Epithelial cell of esophagus (primary cell): ENCODE data around the gene FCRL1.

Experiments
- DNase-seq: peaks from one replicate; pipeline ENCODE4 v3.0.0; 2010; ENCODE audit warnings: low read depth
- H3K4me3 ChIP-seq: 2 replicates; pipeline ENCODE4 v1.5.1; 2011; ENCODE audit warnings: mild to moderate bottlenecking, low read length, control low read depth
- TF ChIP-seq, protein P1 (sequence below): IDR thresholded peaks from 2 replicates; pipeline ENCODE4 v1.5.1; 2011; ENCODE audit warnings: low read depth, mild to moderate bottlenecking, low read length, control low read depth, inconsistent platforms; ENCODE audit not compliant: insufficient read depth; ENCODE audit errors: missing control alignments

FCRL1 gene

DNA sequence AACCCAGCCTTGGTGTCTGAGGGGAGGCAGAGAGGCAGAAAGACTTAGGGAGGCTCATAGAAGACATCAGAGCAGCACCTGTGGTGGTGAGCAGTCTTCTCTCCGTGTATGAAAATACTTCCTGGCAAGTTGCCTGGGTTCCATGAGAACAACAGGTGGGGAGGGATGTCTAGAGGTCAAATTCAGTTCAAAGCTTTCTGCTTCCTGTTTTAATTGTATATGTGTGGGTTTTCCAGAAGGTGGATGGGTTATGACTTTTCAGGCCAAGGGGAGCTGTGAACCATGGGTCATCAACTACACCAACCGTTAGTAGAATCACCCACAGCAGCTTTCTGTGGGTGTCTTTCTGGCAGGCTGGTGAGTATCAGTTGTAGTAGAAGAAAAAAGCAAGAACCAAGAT lies 38.9 kb downstream of the FCRL1 start:
- H3K4me3 ChIP-seq, result no peak overlapping the region
- TF ChIP-seq, protein P1, sequence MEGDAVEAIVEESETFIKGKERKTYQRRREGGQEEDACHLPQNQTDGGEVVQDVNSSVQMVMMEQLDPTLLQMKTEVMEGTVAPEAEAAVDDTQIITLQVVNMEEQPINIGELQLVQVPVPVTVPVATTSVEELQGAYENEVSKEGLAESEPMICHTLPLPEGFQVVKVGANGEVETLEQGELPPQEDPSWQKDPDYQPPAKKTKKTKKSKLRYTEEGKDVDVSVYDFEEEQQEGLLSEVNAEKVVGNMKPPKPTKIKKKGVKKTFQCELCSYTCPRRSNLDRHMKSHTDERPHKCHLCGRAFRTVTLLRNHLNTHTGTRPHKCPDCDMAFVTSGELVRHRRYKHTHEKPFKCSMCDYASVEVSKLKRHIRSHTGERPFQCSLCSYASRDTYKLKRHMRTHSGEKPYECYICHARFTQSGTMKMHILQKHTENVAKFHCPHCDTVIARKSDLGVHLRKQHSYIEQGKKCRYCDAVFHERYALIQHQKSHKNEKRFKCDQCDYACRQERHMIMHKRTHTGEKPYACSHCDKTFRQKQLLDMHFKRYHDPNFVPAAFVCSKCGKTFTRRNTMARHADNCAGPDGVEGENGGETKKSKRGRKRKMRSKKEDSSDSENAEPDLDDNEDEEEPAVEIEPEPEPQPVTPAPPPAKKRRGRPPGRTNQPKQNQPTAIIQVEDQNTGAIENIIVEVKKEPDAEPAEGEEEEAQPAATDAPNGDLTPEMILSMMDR, result no peak
- DNase-seq, result no peak

- H3K4me3 ChIP-seq, result no peak within 1 kb of the TSS
- no peak for DNase-seq
- TF ChIP-seq, protein P1, result no peak
Observed at GRCh38 chr1:157776971-157777391, 42.9 kb downstream of the FCRL1 start, which contains the start of gene FCRL2. FCRL2 (minus strand) TSS chr1:157777132; CDS start chr1:157777073, 59 bp downstream.

GRCh38 chr1:157775101-157775870 lies 44.6 kb downstream of the FCRL1 start:
- TF ChIP-seq, protein P1, result no peak
- no peak overlapping the region for H3K4me3 ChIP-seq
- no peak for DNase-seq

GRCh38 chr1:157774412-157774811 lies 45.5 kb downstream of the FCRL1 start:
- DNase-seq, result no peak
- H3K4me3 ChIP-seq, result no peak overlapping the region

GRCh38 chr1:157773493-157774350 lies 46.2 kb downstream of the FCRL1 start:
- TF ChIP-seq, protein P1, result no peak
- DNase-seq, result no peak
- H3K4me3 ChIP-seq, result no peak overlapping the region

More at GRCh38 chr1:157774412-157774811, 45.5 kb downstream of the FCRL1 start:
- TF ChIP-seq, protein P1, result no peak

- no peak for DNase-seq
- H3K4me3 ChIP-seq, result no peak overlapping the region
- TF ChIP-seq, protein P1, result no peak
Observed at GRCh38 chr1:157771661-157772425, 48.1 kb downstream of the FCRL1 start.
